PC-9 (cell line): ENCODE measurements around the gene PCID2.

Source experiments
- CTCF ChIP-seq: fragments of 200-600 bp; sonication (generic); conservative IDR thresholded peaks from 2 replicates; pipeline ENCODE4 v1.6.1; 2017; ENCODE audit warnings: mixed run types, antibody characterized with exemption, mild to moderate bottlenecking, moderate library complexity
- EZH2 ChIP-seq: fragments of 200-600 bp; sonication (generic); IDR thresholded peaks from 2 replicates; pipeline ENCODE4 v1.8.0; 2017; ENCODE audit warnings: antibody characterized with exemption, low read depth

- TF ChIP-seq CTCF, result no peak
- no peak for TF ChIP-seq EZH2
These were observed 36.0 kb downstream of the PCID2 start for GRCh38 chr13:113172419-113172926.
